Measurements from ENCODE around the gene LRMDA.

- no peak for TF ChIP-seq RCOR1 (IDR thresholded peaks at IDR 0.05; ENCODE audit: low read depth, low read length)
- no peak for TF ChIP-seq KDM1A (IDR thresholded peaks at IDR 0.05; ENCODE audit: low read depth)
- TF ChIP-seq, protein P1, sequence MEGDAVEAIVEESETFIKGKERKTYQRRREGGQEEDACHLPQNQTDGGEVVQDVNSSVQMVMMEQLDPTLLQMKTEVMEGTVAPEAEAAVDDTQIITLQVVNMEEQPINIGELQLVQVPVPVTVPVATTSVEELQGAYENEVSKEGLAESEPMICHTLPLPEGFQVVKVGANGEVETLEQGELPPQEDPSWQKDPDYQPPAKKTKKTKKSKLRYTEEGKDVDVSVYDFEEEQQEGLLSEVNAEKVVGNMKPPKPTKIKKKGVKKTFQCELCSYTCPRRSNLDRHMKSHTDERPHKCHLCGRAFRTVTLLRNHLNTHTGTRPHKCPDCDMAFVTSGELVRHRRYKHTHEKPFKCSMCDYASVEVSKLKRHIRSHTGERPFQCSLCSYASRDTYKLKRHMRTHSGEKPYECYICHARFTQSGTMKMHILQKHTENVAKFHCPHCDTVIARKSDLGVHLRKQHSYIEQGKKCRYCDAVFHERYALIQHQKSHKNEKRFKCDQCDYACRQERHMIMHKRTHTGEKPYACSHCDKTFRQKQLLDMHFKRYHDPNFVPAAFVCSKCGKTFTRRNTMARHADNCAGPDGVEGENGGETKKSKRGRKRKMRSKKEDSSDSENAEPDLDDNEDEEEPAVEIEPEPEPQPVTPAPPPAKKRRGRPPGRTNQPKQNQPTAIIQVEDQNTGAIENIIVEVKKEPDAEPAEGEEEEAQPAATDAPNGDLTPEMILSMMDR (IDR thresholded peaks at IDR 0.05): no peak
- no peak for TF ChIP-seq CBX8 (IDR thresholded peaks at IDR 0.05)
- no peak for TF ChIP-seq EP300 (IDR thresholded peaks at IDR 0.05)
- no peak for TF ChIP-seq GATA3 (IDR thresholded peaks at IDR 0.05; ENCODE audit: borderline replicate concordance)
- no peak for TF ChIP-seq JUN (IDR thresholded peaks at IDR 0.05)
- TF ChIP-seq, protein P2, sequence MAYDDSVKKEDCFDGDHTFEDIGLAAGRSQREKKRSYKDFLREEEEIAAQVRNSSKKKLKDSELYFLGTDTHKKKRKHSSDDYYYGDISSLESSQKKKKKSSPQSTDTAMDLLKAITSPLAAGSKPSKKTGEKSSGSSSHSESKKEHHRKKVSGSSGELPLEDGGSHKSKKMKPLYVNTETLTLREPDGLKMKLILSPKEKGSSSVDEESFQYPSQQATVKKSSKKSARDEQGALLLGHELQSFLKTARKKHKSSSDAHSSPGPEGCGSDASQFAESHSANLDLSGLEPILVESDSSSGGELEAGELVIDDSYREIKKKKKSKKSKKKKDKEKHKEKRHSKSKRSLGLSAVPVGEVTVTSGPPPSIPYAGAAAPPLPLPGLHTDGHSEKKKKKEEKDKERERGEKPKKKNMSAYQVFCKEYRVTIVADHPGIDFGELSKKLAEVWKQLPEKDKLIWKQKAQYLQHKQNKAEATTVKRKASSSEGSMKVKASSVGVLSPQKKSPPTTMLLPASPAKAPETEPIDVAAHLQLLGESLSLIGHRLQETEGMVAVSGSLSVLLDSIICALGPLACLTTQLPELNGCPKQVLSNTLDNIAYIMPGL (CRISPR knock-in tag; IDR thresholded peaks at IDR 0.05; ENCODE audit: borderline replicate concordance): no peak
- TF ChIP-seq POLR2A (IDR thresholded peaks at IDR 0.05; ENCODE audit: low read length): no peak
- TF ChIP-seq EHMT2 (IDR thresholded peaks at IDR 0.05; ENCODE audit: low read depth): no peak
- no peak for TF ChIP-seq RAD21 (conservative IDR thresholded peaks at IDR 0.05 in 1 of 2, IDR thresholded peaks at IDR 0.05 in 1 of 2)
- no peak for TF ChIP-seq BHLHE40 (IDR thresholded peaks at IDR 0.05; ENCODE audit: low read depth, low read length)
- TF ChIP-seq ZC3H11A (IDR thresholded peaks at IDR 0.05): no peak
Observed at GRCh38 chr10:75925999-75926398, 494.6 kb downstream of the LRMDA start.

All from A549 (cell line).